ENCODE results near the gene KRT83. TPM values are rescaled to one million over a fixed set of nuclear protein-coding genes. Genes with fewer than 3 reads are reported as not detected.

The KRT83 gene
- total RNA-seq, 1 donor from 2014 or later: not detected

- no peaks in the 10 kb centered on the region for H3K9me3 Mint-ChIP-seq (ENCODE audit: unreplicated experiment)
- H3K27me3 Mint-ChIP-seq (ENCODE audit: unreplicated experiment): peaks cover 10% of the 10 kb centered on the region
- H3K4me3 Mint-ChIP-seq (ENCODE audit: unreplicated experiment): no peak overlapping the region
- DNase-seq (ENCODE audit: low spot score): no peak
- no peaks in the 10 kb centered on the region for H3K36me3 Mint-ChIP-seq (ENCODE audit: low read depth, unreplicated experiment)
- no peak overlapping the region for H3K27ac Mint-ChIP-seq (ENCODE audit: unreplicated experiment)
- no peaks in the 10 kb centered on the region for H3K4me1 Mint-ChIP-seq (ENCODE audit: unreplicated experiment)
- no peak for TF ChIP-seq CTCF (IDR thresholded peaks at IDR 0.05; ENCODE audit: unreplicated experiment)
These were observed 1.8 kb upstream of the KRT83 start for GRCh38 chr12:52323001-52323400.

GRCh38 chr12:52322069-52322468 is 871 bp upstream of the KRT83 start:
- Mint-ChIP-seq H3K27me3 (ENCODE audit: unreplicated experiment) (peaks cover 10% of the 10 kb centered on the region), H3K27ac (ENCODE audit: unreplicated experiment) (peak overlapping the region; percentile 24), H3K4me3 (ENCODE audit: unreplicated experiment) (no peak overlapping the region), H3K9me3 (ENCODE audit: unreplicated experiment) (no peaks in the 10 kb centered on the region), H3K36me3 (ENCODE audit: low read depth, unreplicated experiment) (no peaks in the 10 kb centered on the region), H3K4me1 (ENCODE audit: unreplicated experiment) (no peaks in the 10 kb centered on the region)
- no peak for TF ChIP-seq CTCF (IDR thresholded peaks at IDR 0.05; ENCODE audit: unreplicated experiment)
- no peak for DNase-seq (ENCODE audit: low spot score)

- DNase-seq (ENCODE audit: low spot score): no peak
- no peak for TF ChIP-seq CTCF (IDR thresholded peaks at IDR 0.05; ENCODE audit: unreplicated experiment)
- H3K27ac Mint-ChIP-seq (ENCODE audit: unreplicated experiment): no peak overlapping the region
- H3K4me3 Mint-ChIP-seq (ENCODE audit: unreplicated experiment): no peak overlapping the region
- H3K9me3 Mint-ChIP-seq (ENCODE audit: unreplicated experiment): no peaks in the 10 kb centered on the region
- H3K4me1 Mint-ChIP-seq (ENCODE audit: unreplicated experiment): no peaks in the 10 kb centered on the region
- peaks cover 11% of the 10 kb centered on the region for H3K27me3 Mint-ChIP-seq (ENCODE audit: unreplicated experiment)
- H3K36me3 Mint-ChIP-seq (ENCODE audit: low read depth, unreplicated experiment): no peaks in the 10 kb centered on the region
These were observed 220 bp upstream of the KRT83 start for GRCh38 chr12:52321418-52321817.

- Mint-ChIP-seq H3K4me1 (ENCODE audit: unreplicated experiment) (no peaks in the 10 kb centered on the region), H3K4me3 (ENCODE audit: unreplicated experiment) (no peak overlapping the region), H3K27ac (ENCODE audit: unreplicated experiment) (no peak overlapping the region), H3K36me3 (ENCODE audit: low read depth, unreplicated experiment) (no peaks in the 10 kb centered on the region), H3K9me3 (ENCODE audit: unreplicated experiment) (no peaks in the 10 kb centered on the region), H3K27me3 (ENCODE audit: unreplicated experiment) (peaks cover 9% of the 10 kb centered on the region)
- TF ChIP-seq CTCF (IDR thresholded peaks at IDR 0.05; ENCODE audit: unreplicated experiment): no peak
- DNase-seq (ENCODE audit: low spot score): no peak
These were observed 2.1 kb downstream of the KRT83 start for GRCh38 chr12:52319097-52319496.

GRCh38 chr12:52318241-52318990 is 2.8 kb downstream of the KRT83 start:
- Mint-ChIP-seq H3K27me3 (ENCODE audit: unreplicated experiment) (peaks cover 9% of the 10 kb centered on the region), H3K36me3 (ENCODE audit: low read depth, unreplicated experiment) (no peaks in the 10 kb centered on the region), H3K4me1 (ENCODE audit: unreplicated experiment) (no peaks in the 10 kb centered on the region), H3K4me3 (ENCODE audit: unreplicated experiment) (no peak overlapping the region), H3K9me3 (ENCODE audit: unreplicated experiment) (no peaks in the 10 kb centered on the region), H3K27ac (ENCODE audit: unreplicated experiment) (no peak overlapping the region)
- no peak for TF ChIP-seq CTCF (IDR thresholded peaks at IDR 0.05; ENCODE audit: unreplicated experiment)
- DNase-seq (ENCODE audit: low spot score): no peak
